Measurements from ENCODE around the gene PTPRD.

GRCh38 chr9:8784838-8785237 lies 1828.0 kb downstream of the PTPRD start:
- TF ChIP-seq CTCF (conservative IDR thresholded peaks at IDR 0.05; ENCODE audit: low read length): no peak
- no peak for TF ChIP-seq EZH2phosphoT487 (IDR thresholded peaks at IDR 0.05; ENCODE audit: borderline replicate concordance, low read depth, low read length)

Data from OCI-LY7 (cell line).